ENCODE data around the gene DYRK1A.

GRCh38 chr21:37489553-37489952, 123.0 kb downstream of the DYRK1A start:
- TF ChIP-seq POLR2A (IDR thresholded peaks at IDR 0.05) (no peak), CTCF (IDR thresholded peaks at IDR 0.05) (no peak), POLR2AphosphoS5 (IDR thresholded peaks at IDR 0.05) (no peak), EP300 (IDR thresholded peaks at IDR 0.05) (no peak)

Measured in suprapubic skin (tissue), 4 donors.